ELF-1 (cell line): ENCODE results near the gene KCNH8.

Experiments used
- DNase-seq: peaks from one replicate; pipeline ENCODE4 v3.0.0-alpha.2; 2016; ENCODE audit warnings: low read depth, low spot score

Gene KCNH8

GRCh38 chr3:19485267-19485666 lies 337.0 kb downstream of the KCNH8 start:
- DNase-seq: no peak

GRCh38 chr3:19487386-19487785 lies 339.1 kb downstream of the KCNH8 start:
- DNase-seq: peak; percentile 9

- no peak for DNase-seq
These were observed 340.6 kb downstream of the KCNH8 start for GRCh38 chr3:19488939-19489338.

GRCh38 chr3:19489936-19490335 lies 341.6 kb downstream of the KCNH8 start:
- DNase-seq: no peak

GRCh38 chr3:19506171-19506570 lies 357.9 kb downstream of the KCNH8 start:
- DNase-seq: no peak

GRCh38 chr3:19522305-19522704 lies 374.0 kb downstream of the KCNH8 start:
- no peak for DNase-seq

- no peak for DNase-seq
These were observed 377.8 kb downstream of the KCNH8 start for GRCh38 chr3:19526071-19526470.

GRCh38 chr3:19527746-19528145 lies 379.4 kb downstream of the KCNH8 start:
- DNase-seq: no peak

GRCh38 chr3:19531426-19531825 lies 383.1 kb downstream of the KCNH8 start:
- no peak for DNase-seq

GRCh38 chr3:19539518-19540392 lies 391.4 kb downstream of the KCNH8 start:
- no peak for DNase-seq

- DNase-seq: no peak
These were observed 392.2 kb downstream of the KCNH8 start for GRCh38 chr3:19540464-19540863.

GRCh38 chr3:19541284-19541683 lies 393.0 kb downstream of the KCNH8 start:
- DNase-seq: no peak

- DNase-seq: peak; percentile 23
These were observed 395.0 kb downstream of the KCNH8 start for GRCh38 chr3:19543212-19543841.

- no peak for DNase-seq
These were observed 399.6 kb downstream of the KCNH8 start for GRCh38 chr3:19547665-19548464.

- no peak for DNase-seq
These were observed 411.6 kb downstream of the KCNH8 start for GRCh38 chr3:19559724-19560442.

- DNase-seq: no peak
These were observed 425.3 kb downstream of the KCNH8 start for GRCh38 chr3:19573644-19574043.

- DNase-seq: no peak
These were observed 426.0 kb downstream of the KCNH8 start for GRCh38 chr3:19574268-19574667.

GRCh38 chr3:19576343-19576742 lies 428.0 kb downstream of the KCNH8 start:
- DNase-seq: no peak
